AG10803 (cell line): ENCODE measurements around the gene PTN.
"Not testable (repeated sequence)": the region's sequence is repeated elsewhere in the genome, so short reads cannot be mapped to it uniquely, and the experiment has no call there.

Experiments used
- DNase-seq: peaks from one replicate; pipeline ENCODE4 v3.0.0; 2010; ENCODE audit warnings: low read depth
- H3K4me3 ChIP-seq: 2 replicates; pipeline ENCODE4 v1.5.1; 2011; ENCODE audit warnings: mild to moderate bottlenecking, low read length, control low read depth
- TF ChIP-seq, protein P1 (sequence below): conservative IDR thresholded peaks from 2 replicates; pipeline ENCODE4 v1.5.1; 2011; ENCODE audit warnings: mild to moderate bottlenecking, low read length, control low read depth, inconsistent platforms

The PTN gene

DNA sequence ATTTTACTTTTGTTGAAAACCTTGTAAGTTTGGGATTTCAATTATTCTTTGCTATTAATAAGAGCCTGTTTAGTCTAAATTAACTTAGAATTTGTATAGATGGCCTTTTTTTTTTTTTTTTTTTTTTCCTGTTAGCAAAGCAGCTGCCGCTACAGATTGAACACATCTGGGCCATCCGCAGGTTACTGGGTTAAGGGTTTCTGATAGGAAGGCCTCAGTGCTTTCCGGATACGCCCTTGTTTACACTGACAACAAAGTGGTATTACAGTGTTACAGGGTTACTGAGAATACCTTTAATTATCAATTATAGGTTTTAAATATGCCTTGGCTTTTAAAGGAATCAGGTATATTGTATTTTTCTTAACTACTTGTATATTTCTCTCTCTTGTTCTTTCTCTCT, 76.8 kb downstream of the PTN start:
- no peak overlapping the region for H3K4me3 ChIP-seq
- TF ChIP-seq, protein P1, sequence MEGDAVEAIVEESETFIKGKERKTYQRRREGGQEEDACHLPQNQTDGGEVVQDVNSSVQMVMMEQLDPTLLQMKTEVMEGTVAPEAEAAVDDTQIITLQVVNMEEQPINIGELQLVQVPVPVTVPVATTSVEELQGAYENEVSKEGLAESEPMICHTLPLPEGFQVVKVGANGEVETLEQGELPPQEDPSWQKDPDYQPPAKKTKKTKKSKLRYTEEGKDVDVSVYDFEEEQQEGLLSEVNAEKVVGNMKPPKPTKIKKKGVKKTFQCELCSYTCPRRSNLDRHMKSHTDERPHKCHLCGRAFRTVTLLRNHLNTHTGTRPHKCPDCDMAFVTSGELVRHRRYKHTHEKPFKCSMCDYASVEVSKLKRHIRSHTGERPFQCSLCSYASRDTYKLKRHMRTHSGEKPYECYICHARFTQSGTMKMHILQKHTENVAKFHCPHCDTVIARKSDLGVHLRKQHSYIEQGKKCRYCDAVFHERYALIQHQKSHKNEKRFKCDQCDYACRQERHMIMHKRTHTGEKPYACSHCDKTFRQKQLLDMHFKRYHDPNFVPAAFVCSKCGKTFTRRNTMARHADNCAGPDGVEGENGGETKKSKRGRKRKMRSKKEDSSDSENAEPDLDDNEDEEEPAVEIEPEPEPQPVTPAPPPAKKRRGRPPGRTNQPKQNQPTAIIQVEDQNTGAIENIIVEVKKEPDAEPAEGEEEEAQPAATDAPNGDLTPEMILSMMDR = no peak
- DNase-seq = no peak

DNA sequence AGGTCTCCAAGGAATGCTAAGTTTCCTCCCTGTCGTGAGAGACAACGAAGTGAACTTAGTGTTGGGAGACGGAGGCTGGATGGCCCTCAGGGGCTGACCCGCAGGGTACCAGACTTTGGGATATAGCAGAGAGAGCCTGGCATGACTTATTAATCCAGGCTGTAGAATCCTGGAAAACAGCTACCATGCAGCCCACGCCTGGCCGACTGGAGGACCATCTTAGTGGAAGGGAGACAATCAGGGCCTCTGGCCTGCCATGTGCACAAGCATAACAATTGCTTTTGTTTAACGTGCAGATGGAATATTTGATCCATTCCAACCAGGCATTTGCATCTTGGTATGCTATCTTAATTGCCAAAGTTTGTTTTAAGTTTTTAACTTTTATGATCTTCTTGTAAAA, 78.1 kb downstream of the PTN start:
- not testable (repeated sequence) for H3K4me3 ChIP-seq, DNase-seq

DNA sequence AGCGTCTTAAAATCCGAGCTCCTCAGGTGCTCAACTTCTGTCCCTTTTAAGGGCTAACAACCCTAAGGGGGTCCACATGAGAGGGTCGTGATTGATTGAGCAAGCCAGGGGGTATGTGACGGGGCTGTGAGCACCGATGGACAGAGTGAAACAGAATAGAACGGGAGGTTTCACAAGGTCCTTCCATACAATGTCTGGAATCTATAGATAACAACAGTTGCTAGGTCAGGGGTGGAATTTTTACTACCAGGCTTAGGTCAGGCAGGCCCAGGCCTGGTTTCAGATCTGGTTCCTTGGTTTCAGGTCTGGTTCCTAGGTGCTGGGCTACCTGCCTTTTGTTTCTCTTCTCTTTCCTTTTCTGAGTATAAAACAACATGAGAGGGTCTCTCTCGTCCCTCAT, 80.9 kb downstream of the PTN start:
- no peak for DNase-seq
- no peak overlapping the region for H3K4me3 ChIP-seq
- TF ChIP-seq, protein P1 = no peak

DNA sequence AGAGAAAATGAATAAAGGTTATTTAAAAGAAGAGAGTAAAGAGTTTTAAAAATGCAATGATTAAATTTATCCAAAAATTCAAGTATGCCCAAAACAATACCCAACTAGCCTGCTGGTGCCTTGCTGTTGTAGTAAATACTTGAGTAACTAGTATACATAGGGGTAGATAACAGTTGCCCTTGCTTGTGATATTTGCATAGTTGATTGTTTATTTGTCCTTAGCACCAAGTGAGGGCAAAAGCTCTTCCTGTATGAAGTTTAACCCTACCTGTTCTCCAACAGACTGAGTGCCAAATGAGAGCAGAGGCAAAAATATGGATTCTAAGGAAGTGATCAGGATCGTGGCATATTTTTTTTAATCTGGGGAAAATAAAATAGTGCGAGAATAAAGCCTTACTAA, 85.0 kb downstream of the PTN start:
- DNase-seq = no peak
- TF ChIP-seq, protein P1 = no peak
- H3K4me3 ChIP-seq = no peak overlapping the region

DNA sequence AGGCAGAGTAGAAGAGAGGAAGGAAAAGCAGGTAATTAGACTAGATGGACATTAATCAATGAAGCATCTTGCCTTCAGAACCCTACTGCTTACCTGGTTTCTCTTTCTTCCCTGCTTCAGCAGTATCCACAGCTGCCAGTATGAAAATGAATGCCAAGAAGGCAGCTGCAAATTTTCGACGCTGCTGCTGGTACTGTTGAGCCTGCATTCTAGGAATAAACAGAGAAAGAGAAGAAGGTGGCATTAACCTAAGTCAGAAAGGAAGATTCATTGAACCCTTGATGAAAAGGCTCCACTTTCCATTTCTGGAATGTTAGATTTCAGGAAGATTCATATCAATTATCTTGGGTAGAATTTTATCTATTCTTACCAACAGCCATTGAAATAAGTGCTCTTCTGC, 88.8 kb downstream of the PTN start:
- H3K4me3 ChIP-seq = no peak overlapping the region
- DNase-seq = no peak
- TF ChIP-seq, protein P1 = no peak

DNA sequence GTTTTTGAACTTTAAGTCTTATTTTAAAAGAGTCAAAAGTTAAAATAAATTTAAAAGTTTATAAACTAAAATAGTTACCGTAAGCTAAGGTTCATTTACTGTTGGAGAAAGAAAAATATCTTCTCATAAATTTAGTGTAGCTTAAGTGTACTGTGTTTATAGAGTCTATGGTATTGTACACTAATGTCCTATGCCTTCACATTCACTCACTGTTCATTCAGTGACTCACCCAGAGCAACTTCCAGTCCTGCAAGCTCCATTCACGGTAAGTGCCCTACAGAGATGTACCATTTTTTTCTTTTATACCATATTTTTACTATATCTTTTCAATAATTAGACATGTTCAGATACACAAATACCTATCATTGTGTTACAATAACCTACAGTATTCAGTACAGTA, 97.6 kb downstream of the PTN start:
- TF ChIP-seq, protein P1 = no peak
- DNase-seq = no peak
- H3K4me3 ChIP-seq = no peak overlapping the region

DNA sequence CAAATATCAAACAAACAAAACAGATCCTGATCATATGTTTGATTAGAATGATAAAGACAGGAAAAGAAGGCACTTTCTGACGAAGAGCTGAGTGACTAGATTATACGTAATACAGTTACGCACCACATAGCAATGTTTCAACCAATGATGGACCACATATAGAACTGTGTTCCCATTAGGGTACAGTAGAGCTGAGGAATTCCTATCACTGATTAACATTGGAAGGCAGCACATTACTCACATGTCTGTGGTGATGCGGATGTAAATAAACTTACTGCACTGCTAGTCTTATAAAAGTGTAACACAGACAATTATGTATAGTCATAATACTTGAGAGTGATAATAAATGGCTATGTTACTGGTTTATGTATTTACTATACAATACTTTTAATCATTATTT, 98.3 kb downstream of the PTN start:
- no peak for DNase-seq
- TF ChIP-seq, protein P1 = no peak
- H3K4me3 ChIP-seq = no peak overlapping the region

DNA sequence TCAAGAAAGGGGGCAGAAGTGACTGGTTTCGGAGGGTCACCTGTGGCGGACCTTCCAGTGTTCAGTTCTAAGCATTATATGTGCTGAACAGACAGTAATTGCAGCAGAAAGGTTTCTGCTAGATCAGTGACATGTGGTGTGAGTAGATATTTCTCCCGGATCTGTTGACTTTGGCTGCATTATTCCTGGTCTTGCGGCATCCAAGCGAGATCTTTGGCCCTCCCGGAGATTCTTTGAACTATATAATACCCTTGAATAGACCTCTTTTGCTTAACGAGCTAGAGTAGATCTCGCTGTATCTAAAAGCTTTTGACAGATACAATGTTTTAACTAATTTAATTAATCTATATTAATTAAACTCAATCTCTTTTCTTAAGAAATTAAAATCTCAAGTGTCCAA, 99.8 kb downstream of the PTN start:
- no peak overlapping the region for H3K4me3 ChIP-seq
- TF ChIP-seq, protein P1 = no peak
- no peak for DNase-seq
